KMS-11 (cell line): ENCODE data around the gene FLT4.
"Not testable (repeated sequence)": the region's sequence is repeated elsewhere in the genome, so short reads cannot be mapped to it uniquely, and the experiment has no call there.

ENCODE experiments used
- H2AFZ ChIP-seq: fragments of 200-600 bp; sonication (generic); 2 replicates; pipeline ENCODE4 v1.6.1; 2016; ENCODE audit warnings: antibody characterized with exemption, mixed run types, low read depth
- H3K27ac ChIP-seq: fragments of 200-600 bp; sonication (generic); 2 replicates; pipeline ENCODE4 v1.6.1; 2016; ENCODE audit warnings: mild to moderate bottlenecking, mixed run types
- H3K27me3 ChIP-seq: fragments of 200-600 bp; sonication (generic); 2 replicates; pipeline ENCODE4 v1.6.1; 2017; ENCODE audit warnings: mild to moderate bottlenecking, low read depth, mixed run types, moderate library complexity; ENCODE audit not compliant: insufficient read depth
- H3K36me3 ChIP-seq: fragments of 200-600 bp; sonication (generic); 2 replicates; pipeline ENCODE4 v1.6.1; 2017; ENCODE audit warnings: mild to moderate bottlenecking, mixed run types; ENCODE audit not compliant: insufficient read depth
- H3K4me1 ChIP-seq: fragments of 200-600 bp; sonication (generic); 2 replicates; pipeline ENCODE4 v1.6.1; 2016; ENCODE audit warnings: mild to moderate bottlenecking, low read depth, mixed run types; ENCODE audit not compliant: poor library complexity, severe bottlenecking
- H3K4me2 ChIP-seq: fragments of 200-600 bp; sonication (generic); 2 replicates; pipeline ENCODE4 v1.7.0; 2016; ENCODE audit warnings: mild to moderate bottlenecking, mixed run types
- H3K4me3 ChIP-seq: fragments of 200-600 bp; sonication (generic); IDR thresholded peaks from 2 replicates; pipeline ENCODE4 v1.6.1; 2017; ENCODE audit warnings: low read depth, low read length, mixed read lengths; ENCODE audit not compliant: insufficient read depth
- H3K79me2 ChIP-seq: fragments of 200-600 bp; sonication (generic); 2 replicates; pipeline ENCODE4 v1.6.1; 2016; ENCODE audit warnings: low read depth, mixed run types; ENCODE audit not compliant: insufficient read depth
- H3K9ac ChIP-seq: fragments of 200-600 bp; sonication (generic); 2 replicates; pipeline ENCODE4 v1.6.1; 2016; ENCODE audit warnings: mild to moderate bottlenecking, mixed run types
- H4K20me1 ChIP-seq: fragments of 200-600 bp; sonication (generic); 2 replicates; pipeline ENCODE4 v1.6.1; 2016; ENCODE audit warnings: mild to moderate bottlenecking, mixed run types; ENCODE audit not compliant: insufficient read depth
- CTCF ChIP-seq: fragments of 200-600 bp; sonication (generic); conservative IDR thresholded peaks from 2 replicates; pipeline ENCODE4 v1.6.1; 2017; ENCODE audit warnings: low read depth, mild to moderate bottlenecking, antibody characterized with exemption, low read length, moderate library complexity, mixed read lengths

Gene FLT4

GRCh38 chr5:180688330-180689070 lies 39.1 kb upstream of the FLT4 start:
- TF ChIP-seq CTCF, result no peak
- Histone ChIP-seq H3K27me3 (no peaks in the 10 kb centered on the region), H3K4me3 (no peak overlapping the region), H3K4me2 (no peak overlapping the region), H3K27ac (no peak overlapping the region), H3K79me2 (no peaks in the 10 kb centered on the region), H2AFZ (no peak overlapping the region), H3K36me3 (no peaks in the 10 kb centered on the region), H4K20me1 (no peaks in the 10 kb centered on the region), H3K9ac (no peak overlapping the region), H3K4me1 (no peaks in the 10 kb centered on the region)

GRCh38 chr5:180686799-180687198 lies 37.4 kb upstream of the FLT4 start:
- not testable (repeated sequence) for H3K4me3 ChIP-seq, H3K4me2 ChIP-seq, H3K9ac ChIP-seq, H3K79me2 ChIP-seq, H3K27me3 ChIP-seq, H2AFZ ChIP-seq, H4K20me1 ChIP-seq, H3K27ac ChIP-seq, H3K36me3 ChIP-seq, H3K4me1 ChIP-seq

- Histone ChIP-seq H4K20me1 (no peaks in the 10 kb centered on the region), H2AFZ (no peak overlapping the region), H3K4me1 (no peaks in the 10 kb centered on the region), H3K27ac (no peak overlapping the region), H3K27me3 (no peaks in the 10 kb centered on the region), H3K36me3 (no peaks in the 10 kb centered on the region), H3K4me3 (no peak overlapping the region), H3K79me2 (no peaks in the 10 kb centered on the region), H3K4me2 (no peak overlapping the region), H3K9ac (no peak overlapping the region)
- TF ChIP-seq CTCF, result no peak
Observed at GRCh38 chr5:180684623-180685161, 35.3 kb upstream of the FLT4 start.

GRCh38 chr5:180683220-180683922 lies 34.0 kb upstream of the FLT4 start:
- Histone ChIP-seq H3K4me3 (no peak overlapping the region), H3K9ac (no peak overlapping the region), H3K27ac (no peak overlapping the region), H3K4me2 (no peak overlapping the region), H4K20me1 (no peaks in the 10 kb centered on the region), H3K36me3 (no peaks in the 10 kb centered on the region), H3K4me1 (no peaks in the 10 kb centered on the region), H3K27me3 (no peaks in the 10 kb centered on the region), H2AFZ (no peak overlapping the region), H3K79me2 (no peaks in the 10 kb centered on the region)
- TF ChIP-seq CTCF, result no peak

GRCh38 chr5:180682560-180682959 lies 33.2 kb upstream of the FLT4 start:
- no peak overlapping the region for H3K27ac ChIP-seq
- H4K20me1 ChIP-seq, result no peaks in the 10 kb centered on the region
- no peaks in the 10 kb centered on the region for H3K79me2 ChIP-seq
- no peak for TF ChIP-seq CTCF
- no peaks in the 10 kb centered on the region for H3K36me3 ChIP-seq
- H3K27me3 ChIP-seq, result no peaks in the 10 kb centered on the region
- no peak overlapping the region for H2AFZ ChIP-seq
- H3K4me3 ChIP-seq, result no peak overlapping the region
- no peak overlapping the region for H3K4me2 ChIP-seq
- H3K4me1 ChIP-seq, result no peaks in the 10 kb centered on the region
- no peak overlapping the region for H3K9ac ChIP-seq

- H3K4me3 ChIP-seq, H3K9ac ChIP-seq, H2AFZ ChIP-seq, H3K27me3 ChIP-seq, H3K79me2 ChIP-seq, H4K20me1 ChIP-seq, H3K27ac ChIP-seq, H3K4me2 ChIP-seq, H3K36me3 ChIP-seq, H3K4me1 ChIP-seq: not testable (repeated sequence)
Observed at GRCh38 chr5:180682008-180682407, 32.6 kb upstream of the FLT4 start.

GRCh38 chr5:180678319-180678718 lies 28.9 kb upstream of the FLT4 start:
- H3K9ac ChIP-seq, H3K27me3 ChIP-seq, H3K4me3 ChIP-seq, H3K79me2 ChIP-seq, H2AFZ ChIP-seq, H3K4me1 ChIP-seq, H3K36me3 ChIP-seq, H3K4me2 ChIP-seq, H4K20me1 ChIP-seq, H3K27ac ChIP-seq: not testable (repeated sequence)
